Activated naive CD8-positive, alpha-beta T cell (primary cell): ENCODE data around the gene SRCIN1.
A peak's percentile ranks its signal among the peaks of the same experiment; 100 is the strongest.

Source experiments
- H3K27ac Mint-ChIP-seq: one replicate; pipeline ENCODE4 v1.8.0; 2021; ENCODE audit warnings: mixed read lengths
- H3K27me3 Mint-ChIP-seq: one replicate; pipeline ENCODE4 v1.8.0; 2021; ENCODE audit warnings: mixed read lengths
- H3K36me3 Mint-ChIP-seq: one replicate; pipeline ENCODE4 v1.8.0; 2021; ENCODE audit warnings: mixed read lengths
- H3K4me1 Mint-ChIP-seq: one replicate; pipeline ENCODE4 v1.8.0; 2021; ENCODE audit warnings: low read depth, mixed read lengths
- H3K4me3 Mint-ChIP-seq: one replicate; pipeline ENCODE4 v1.8.0; 2021; ENCODE audit warnings: mild to moderate bottlenecking, mixed read lengths
- H3K9me3 Mint-ChIP-seq: one replicate; pipeline ENCODE4 v1.8.0; 2021; ENCODE audit warnings: low read depth, mixed read lengths

Gene SRCIN1

DNA sequence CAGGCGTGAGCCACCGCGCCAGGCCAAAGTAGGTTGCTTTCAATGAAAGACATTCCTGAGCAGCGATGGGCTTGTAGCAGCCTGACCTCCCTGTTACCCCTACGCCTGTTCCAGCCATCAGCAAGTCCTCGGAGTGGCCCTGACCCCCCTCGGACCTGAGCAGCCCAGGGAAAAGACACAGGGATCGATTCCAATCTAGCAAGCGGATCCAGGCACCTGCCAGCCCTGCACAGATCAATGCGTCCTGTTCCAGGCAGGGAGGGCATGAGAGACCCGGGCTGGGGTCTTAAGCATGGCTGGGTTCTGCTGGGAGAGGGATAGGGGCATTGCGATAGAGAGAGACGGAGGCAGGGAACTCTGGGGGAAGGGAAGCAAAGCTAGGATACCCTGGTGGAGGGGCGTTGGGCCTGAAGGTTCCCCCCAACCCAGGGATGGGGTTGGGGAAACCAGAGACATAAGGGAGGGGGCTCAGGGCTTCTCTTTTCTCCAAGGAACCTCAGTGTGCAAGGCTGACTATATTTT, 21.9 kb downstream of the SRCIN1 start:
- no peaks in the 10 kb centered on the region for H3K9me3 Mint-ChIP-seq
- H3K36me3 Mint-ChIP-seq, result no peaks in the 10 kb centered on the region
- H3K27me3 Mint-ChIP-seq, result peaks cover 30% of the 10 kb centered on the region
- peaks cover 3% of the 10 kb centered on the region for H3K4me1 Mint-ChIP-seq
- H3K27ac Mint-ChIP-seq, result no peak overlapping the region
- H3K4me3 Mint-ChIP-seq, result no peak overlapping the region

DNA sequence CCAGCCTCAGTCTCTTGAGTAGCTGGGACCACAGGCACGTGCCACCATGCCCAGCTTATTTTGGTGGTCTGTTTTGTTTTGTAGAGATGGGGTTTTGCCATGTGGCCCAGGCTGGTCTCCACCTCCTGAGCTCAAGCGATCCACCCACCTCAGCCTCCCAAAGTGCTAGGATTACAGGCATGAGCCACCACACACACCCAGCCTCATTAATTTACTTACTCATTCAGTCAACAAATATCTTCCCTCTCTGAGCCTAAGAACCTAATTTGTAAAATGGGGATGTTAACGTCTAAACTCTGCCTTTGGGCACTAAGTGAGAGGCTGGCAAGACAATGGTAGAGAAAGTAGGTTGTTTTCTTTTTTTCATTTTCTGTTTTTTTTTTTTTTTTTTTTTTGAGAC, 22.6 kb downstream of the SRCIN1 start:
- Mint-ChIP-seq H3K27me3 (peaks cover 26% of the 10 kb centered on the region), H3K9me3 (no peaks in the 10 kb centered on the region), H3K4me3 (no peak overlapping the region), H3K27ac (no peak overlapping the region), H3K4me1 (peaks cover 3% of the 10 kb centered on the region), H3K36me3 (no peaks in the 10 kb centered on the region)

DNA sequence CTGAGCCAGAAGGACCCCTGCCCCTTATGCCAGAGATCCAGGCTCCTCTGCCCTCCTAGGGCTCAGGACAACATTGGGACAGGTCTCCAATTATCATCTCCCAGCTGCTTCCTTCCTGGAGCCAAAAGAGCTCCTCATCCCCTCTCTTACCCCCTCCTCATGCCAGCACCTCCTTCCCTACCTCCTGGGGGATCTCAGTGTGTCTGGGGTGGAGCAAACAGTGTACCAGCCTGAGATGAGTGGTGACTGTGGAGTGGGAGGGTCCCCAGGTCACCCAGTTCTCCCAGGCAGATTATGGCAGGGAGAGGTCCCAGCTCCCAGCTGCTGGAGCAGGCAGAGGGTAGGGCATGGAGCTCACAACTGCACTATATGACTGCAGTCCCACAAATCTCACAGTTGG, 23.7 kb downstream of the SRCIN1 start:
- H3K36me3 Mint-ChIP-seq, result no peaks in the 10 kb centered on the region
- H3K4me3 Mint-ChIP-seq, result no peak overlapping the region
- H3K9me3 Mint-ChIP-seq, result no peaks in the 10 kb centered on the region
- H3K4me1 Mint-ChIP-seq, result peaks cover 3% of the 10 kb centered on the region
- no peak overlapping the region for H3K27ac Mint-ChIP-seq
- H3K27me3 Mint-ChIP-seq, result peaks cover 32% of the 10 kb centered on the region

DNA sequence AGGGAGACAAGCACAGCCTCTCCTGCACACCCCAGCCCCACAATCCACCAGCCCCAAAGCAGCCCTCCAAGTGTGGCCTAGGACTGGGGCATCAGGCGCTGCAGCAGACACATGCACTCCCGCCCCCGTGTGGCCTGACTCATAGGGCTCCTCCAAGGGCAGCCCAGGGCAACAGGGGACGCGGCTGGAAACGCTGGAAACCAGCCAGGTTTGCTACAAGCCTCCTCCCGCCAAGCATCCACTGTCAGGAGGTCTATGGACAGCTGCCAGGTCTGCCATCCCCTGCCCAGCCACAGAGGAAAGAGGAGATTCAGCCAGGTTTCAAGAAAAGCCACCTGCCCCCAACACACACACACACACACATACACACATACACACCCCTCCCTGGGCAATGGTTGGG, 25.8 kb downstream of the SRCIN1 start:
- no peak overlapping the region for H3K27ac Mint-ChIP-seq
- peaks cover 43% of the 10 kb centered on the region for H3K27me3 Mint-ChIP-seq
- no peaks in the 10 kb centered on the region for H3K9me3 Mint-ChIP-seq
- no peaks in the 10 kb centered on the region for H3K36me3 Mint-ChIP-seq
- H3K4me3 Mint-ChIP-seq, result no peak overlapping the region
- peaks cover 3% of the 10 kb centered on the region for H3K4me1 Mint-ChIP-seq

DNA sequence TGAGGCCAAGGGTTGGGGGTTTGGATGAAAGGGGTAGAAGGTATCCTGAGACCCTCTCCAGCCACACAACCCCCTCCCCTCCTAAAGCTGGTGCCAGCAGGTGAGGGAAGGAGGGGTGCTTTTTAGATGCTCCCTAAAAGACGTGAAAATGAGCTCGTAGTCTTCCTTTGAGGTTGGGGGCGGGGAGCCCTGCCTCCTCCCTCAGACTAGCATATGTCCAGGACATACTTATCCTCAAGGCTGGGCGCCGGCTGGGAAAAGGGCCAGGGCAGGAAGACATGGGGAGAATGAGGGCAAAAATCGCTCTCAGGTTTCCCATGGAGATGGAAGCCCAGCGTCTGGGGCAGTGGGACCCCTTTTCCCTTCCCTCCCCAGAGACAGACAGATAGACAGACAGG, 26.7 kb downstream of the SRCIN1 start:
- H3K4me1 Mint-ChIP-seq, result no peaks in the 10 kb centered on the region
- H3K4me3 Mint-ChIP-seq, result no peak overlapping the region
- no peaks in the 10 kb centered on the region for H3K9me3 Mint-ChIP-seq
- no peaks in the 10 kb centered on the region for H3K36me3 Mint-ChIP-seq
- H3K27me3 Mint-ChIP-seq, result peaks cover 43% of the 10 kb centered on the region
- no peak overlapping the region for H3K27ac Mint-ChIP-seq

DNA sequence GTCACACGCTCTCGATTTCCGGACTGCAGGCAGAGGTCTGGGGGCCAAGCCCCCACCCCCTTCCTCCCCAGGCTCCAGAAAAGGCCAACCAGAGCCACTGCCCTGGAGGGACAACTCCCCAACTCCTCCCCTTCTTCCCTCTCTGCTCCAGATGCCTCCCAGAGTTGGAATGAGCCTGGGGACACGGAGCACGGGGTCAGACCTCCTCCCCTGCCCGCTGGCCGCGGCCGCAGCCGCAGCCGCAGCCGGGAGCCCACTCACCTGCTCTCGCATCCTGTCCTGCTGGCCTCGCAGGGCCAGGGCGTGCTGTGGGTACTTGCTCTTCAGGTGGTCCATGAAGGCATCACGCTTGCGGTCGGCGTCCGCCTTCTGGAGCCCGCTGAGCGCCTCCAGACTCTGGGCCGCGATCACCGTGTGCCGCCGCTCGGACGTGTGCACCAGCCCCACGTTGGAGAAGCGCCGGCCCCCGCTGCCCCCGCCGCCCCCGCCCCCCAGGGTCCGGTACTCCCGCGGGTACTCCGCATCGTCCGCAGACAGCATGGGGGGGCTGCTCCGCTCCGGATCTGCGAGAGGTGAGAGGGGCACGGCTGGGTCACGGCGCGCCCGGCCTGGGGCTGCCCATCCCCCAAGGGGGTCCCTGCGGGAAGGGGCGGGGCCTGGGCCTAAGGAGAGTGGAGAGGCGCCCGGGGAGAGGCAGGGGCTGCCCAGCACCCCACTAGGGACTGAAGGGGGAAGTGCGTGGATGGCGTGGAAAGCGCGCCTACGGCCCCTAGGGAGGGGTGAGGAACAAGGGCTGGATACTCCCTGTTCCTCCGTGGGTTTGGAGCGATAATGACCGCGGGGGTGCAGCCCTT, 27.3 kb downstream of the SRCIN1 start:
- Mint-ChIP-seq H3K27me3 (peaks cover 50% of the 10 kb centered on the region), H3K27ac (no peak overlapping the region), H3K4me1 (peaks cover 2% of the 10 kb centered on the region), H3K4me3 (no peak overlapping the region), H3K36me3 (no peaks in the 10 kb centered on the region), H3K9me3 (no peaks in the 10 kb centered on the region)

DNA sequence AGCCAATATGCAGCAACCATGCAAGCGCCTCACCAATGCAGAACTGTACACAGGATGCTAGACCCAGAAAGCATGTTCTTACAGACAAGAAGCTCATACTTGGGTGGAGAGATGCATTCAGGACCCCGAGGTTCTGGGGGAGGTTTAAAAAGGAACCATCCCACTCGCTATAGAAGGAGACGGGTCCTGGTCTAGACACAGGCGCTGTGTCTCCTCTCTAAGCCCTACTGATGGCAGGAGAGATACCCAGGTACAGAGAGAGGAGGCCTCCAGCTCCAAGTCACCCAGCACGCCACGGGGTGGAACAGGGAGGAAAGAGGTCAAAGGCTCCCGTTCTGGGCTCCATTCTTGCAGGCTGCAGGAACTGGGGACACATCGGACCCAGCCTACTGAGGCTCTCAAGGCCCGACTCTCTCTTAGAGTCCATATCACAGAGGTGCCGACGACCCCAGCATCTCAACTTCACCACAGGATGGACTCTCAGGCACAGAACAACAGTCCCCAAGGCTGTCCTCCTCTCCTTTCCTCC, 28.0 kb downstream of the SRCIN1 start:
- H3K27ac Mint-ChIP-seq, result no peak overlapping the region
- peaks cover 5% of the 10 kb centered on the region for H3K4me1 Mint-ChIP-seq
- no peaks in the 10 kb centered on the region for H3K9me3 Mint-ChIP-seq
- H3K27me3 Mint-ChIP-seq, result peaks cover 54% of the 10 kb centered on the region
- H3K4me3 Mint-ChIP-seq, result no peak overlapping the region
- H3K36me3 Mint-ChIP-seq, result no peaks in the 10 kb centered on the region

DNA sequence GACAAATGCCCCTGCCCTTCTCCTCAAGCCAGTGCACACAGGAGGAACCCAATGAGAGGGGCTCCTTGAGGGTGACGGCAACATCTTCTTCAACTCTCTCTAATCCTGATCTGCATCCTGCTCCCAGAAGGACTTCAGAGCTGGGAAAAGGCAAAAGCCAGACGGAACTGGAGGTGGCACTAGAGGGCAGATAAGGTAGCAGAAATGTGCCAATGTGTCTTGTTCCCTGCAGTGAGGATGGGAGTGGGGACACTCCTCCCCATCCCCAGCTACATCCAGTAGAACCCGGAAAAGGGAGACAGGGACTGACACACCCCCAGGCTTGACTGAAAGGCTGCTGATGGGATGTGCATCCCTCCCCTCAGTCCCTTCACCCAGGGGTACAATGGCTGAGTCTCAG, 28.5 kb downstream of the SRCIN1 start:
- H3K4me3 Mint-ChIP-seq, result no peak overlapping the region
- H3K4me1 Mint-ChIP-seq, result peaks cover 5% of the 10 kb centered on the region
- no peak overlapping the region for H3K27ac Mint-ChIP-seq
- peaks cover 54% of the 10 kb centered on the region for H3K27me3 Mint-ChIP-seq
- no peaks in the 10 kb centered on the region for H3K9me3 Mint-ChIP-seq
- H3K36me3 Mint-ChIP-seq, result no peaks in the 10 kb centered on the region

DNA sequence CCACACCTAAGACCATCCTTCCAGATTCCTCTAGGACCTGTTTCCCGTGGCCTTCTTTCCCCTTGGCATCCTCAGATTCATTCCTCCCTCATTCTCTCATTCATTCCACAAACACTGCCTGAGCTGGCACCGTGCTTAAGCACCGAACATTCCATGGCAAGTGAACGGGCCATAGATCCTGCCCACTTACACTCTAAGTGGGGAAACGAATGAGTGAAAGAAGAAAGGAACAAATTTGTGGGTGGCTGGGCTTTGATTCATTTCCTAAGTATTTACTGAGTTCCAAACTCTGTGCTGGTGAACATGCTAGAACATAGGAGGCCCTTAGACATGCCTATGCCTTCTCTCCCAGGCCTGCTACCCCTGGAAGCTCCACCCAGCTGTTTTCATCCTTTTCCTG, 30.0 kb downstream of the SRCIN1 start:
- Mint-ChIP-seq H3K27ac (no peak overlapping the region), H3K4me3 (no peak overlapping the region), H3K4me1 (peaks cover 9% of the 10 kb centered on the region), H3K27me3 (peaks cover 59% of the 10 kb centered on the region), H3K9me3 (no peaks in the 10 kb centered on the region), H3K36me3 (no peaks in the 10 kb centered on the region)

DNA sequence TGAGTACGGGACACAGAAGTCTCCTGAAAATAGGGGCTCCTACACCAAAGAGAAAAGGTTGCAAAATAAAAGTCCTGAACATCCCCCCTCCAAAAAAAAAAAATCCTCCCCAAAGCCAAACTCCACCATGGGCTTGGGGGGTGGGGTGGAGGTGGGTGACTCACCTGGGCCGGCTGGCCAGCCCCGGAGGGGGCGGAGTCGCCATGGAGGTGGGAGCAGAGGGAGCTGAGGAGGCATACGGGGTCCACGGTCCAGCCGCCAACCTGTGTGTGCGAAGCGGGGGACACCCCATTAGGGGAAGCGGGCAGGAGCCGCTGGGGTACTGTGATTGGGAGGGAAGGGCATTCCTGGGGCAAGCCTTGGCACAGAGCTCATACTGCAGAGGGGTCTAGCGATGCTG, 31.0 kb downstream of the SRCIN1 start:
- Mint-ChIP-seq H3K27ac (no peak overlapping the region), H3K36me3 (peaks cover 2% of the 10 kb centered on the region), H3K27me3 (peaks cover 55% of the 10 kb centered on the region), H3K4me3 (no peak overlapping the region), H3K4me1 (peaks cover 9% of the 10 kb centered on the region), H3K9me3 (no peaks in the 10 kb centered on the region)

DNA sequence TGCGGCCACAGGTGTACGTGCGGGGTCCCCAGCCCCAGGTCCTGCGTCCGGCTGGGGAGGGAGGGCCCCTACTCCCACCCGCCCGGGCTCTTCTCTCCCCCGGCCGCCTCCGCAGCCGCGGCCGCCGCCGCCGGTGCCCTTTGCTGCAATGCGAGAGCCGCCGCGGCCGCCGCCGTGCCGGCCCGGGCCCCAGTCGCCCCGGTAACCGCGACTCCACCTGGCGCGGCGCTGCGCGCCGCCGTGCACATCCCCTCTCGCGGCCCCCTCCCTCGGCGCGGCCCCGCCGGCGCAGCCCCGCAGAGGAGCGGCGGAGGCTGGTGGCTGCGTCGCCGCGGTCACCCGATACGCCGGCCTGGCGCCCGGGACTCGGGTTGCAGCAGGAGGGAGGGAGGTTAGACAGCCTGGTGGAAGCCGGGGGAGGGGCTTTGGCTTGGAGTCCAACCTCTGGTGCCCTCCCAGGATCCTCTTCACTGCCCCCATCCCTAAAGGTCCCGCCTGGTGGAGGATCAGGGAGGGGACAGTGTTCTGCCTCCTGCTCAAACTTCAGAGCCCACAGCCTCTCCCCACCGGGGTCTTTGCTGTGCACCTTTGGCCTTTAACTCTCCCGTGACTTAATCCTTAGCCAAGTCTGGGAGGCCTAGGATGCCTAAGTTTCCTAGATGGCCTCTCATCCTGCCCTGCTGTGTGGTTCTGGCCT, 32.9 kb downstream of the SRCIN1 start:
- H3K4me1 Mint-ChIP-seq, result peaks cover 9% of the 10 kb centered on the region
- peaks cover 2% of the 10 kb centered on the region for H3K36me3 Mint-ChIP-seq
- H3K9me3 Mint-ChIP-seq, result no peaks in the 10 kb centered on the region
- no peak overlapping the region for H3K27ac Mint-ChIP-seq
- peak overlapping the region; percentile 75 for H3K4me3 Mint-ChIP-seq
- peaks cover 59% of the 10 kb centered on the region for H3K27me3 Mint-ChIP-seq

DNA sequence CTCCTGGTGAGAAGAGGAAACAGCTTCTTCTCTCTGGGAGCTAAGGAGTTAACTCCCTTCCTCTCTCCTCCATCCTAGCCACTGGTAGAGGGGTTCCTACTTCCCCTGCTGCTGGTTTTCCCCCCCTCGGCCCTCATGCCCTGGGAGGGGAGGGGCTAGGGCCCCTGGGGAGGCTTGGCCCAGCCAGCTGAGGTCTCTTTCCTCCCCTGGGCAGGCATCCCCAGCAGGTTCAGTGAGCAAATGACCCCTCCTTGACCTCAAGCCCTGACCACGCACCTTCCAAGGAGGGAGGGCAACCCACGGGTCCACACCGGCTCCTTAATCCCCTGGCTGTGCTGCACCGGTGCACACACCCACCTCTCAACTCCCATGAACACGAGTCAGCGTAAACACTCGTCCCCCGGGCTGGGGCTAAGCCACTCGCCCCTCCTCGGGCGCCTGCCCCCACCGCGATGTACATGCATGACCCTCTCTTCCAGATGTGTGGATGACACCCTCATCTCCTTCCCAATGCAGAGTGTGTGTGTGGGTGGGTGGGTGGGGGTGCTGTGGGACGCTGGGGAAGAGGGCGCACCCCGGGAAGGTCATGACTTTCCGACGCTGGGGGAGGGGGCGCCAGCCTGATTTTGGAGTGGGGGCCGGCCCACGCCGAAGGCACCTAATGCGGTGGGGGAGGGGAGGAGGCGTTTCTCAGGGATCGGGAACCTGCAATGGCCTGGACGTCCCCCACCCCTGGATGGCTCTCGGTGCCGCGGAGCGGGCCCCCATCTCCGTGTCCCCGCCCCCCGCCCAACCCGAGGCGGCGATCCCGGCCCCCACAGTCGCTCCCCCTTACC, 33.7 kb downstream of the SRCIN1 start:
- Mint-ChIP-seq H3K9me3 (no peaks in the 10 kb centered on the region), H3K4me1 (peaks cover 9% of the 10 kb centered on the region), H3K4me3 (peak overlapping the region; percentile 53), H3K27ac (no peak overlapping the region), H3K27me3 (peaks cover 59% of the 10 kb centered on the region), H3K36me3 (peaks cover 2% of the 10 kb centered on the region)

DNA sequence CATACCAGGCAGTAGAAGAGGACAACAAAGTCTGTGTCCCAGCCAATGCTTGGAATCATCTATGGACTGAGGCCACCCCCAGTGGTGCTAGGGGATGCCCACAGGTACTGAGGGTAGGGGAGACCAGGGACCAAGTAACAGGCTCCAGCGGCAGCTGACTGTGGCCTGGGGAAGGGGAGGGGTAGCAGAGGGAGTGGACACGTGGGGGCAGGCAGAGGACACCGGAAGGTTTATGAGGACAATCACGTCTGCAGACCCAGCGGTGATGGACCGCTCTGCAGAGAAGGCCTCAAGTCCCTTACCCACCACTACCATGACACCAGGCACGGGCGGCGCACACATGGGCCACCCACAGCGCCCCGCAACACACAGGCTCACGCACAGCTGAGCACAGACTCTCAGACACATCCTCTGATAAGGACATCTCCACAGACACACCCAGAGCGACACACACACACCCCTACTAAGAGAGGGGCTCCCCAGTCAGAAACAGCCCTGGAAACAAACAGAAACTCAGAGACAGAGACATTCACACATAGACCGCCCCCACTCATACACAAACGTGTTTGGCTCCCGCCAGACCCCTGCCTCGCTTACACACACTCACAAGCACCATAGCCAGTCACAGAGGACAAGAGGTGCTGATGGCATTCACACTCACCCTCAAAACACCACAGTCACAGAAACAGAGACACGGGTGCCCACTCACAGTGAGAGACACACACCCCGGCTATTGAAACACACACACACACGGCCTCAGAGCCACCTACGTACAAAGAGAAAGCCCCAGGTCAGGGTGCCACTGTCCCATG, 35.8 kb downstream of the SRCIN1 start:
- peaks cover 2% of the 10 kb centered on the region for H3K36me3 Mint-ChIP-seq
- H3K9me3 Mint-ChIP-seq, result no peaks in the 10 kb centered on the region
- peaks cover 11% of the 10 kb centered on the region for H3K4me1 Mint-ChIP-seq
- no peak overlapping the region for H3K27ac Mint-ChIP-seq
- H3K4me3 Mint-ChIP-seq, result peak overlapping the region; percentile 8
- peaks cover 57% of the 10 kb centered on the region for H3K27me3 Mint-ChIP-seq
